GM08714 (cell line): ENCODE data around the gene MYB.

ENCODE experiments used
- H3K4me3 ChIP-seq: fragments of 200-500 bp; sonication (Bioruptor generic); 2 replicates; pipeline ENCODE4 v1.5.1; 2014; ENCODE audit warnings: mild to moderate bottlenecking, low read length, inconsistent platforms
- ZNF274 ChIP-seq: IDR thresholded peaks from 2 replicates; pipeline ENCODE4 v1.6.1; 2012; ENCODE audit warnings: mild to moderate bottlenecking, low read depth, low read length

MYB gene

GRCh38 chr6:135176058-135176457 is 5.0 kb upstream of the MYB start:
- H3K4me3 ChIP-seq: no peak overlapping the region
- TF ChIP-seq ZNF274: no peak

GRCh38 chr6:135176464-135176863 is 4.6 kb upstream of the MYB start:
- H3K4me3 ChIP-seq: no peak overlapping the region
- TF ChIP-seq ZNF274: no peak

- no peak for TF ChIP-seq ZNF274
- no peak overlapping the region for H3K4me3 ChIP-seq
Observed at GRCh38 chr6:135179372-135179771, 1.7 kb upstream of the MYB start.

GRCh38 chr6:135179920-135180541 is 1.1 kb upstream of the MYB start:
- no peak for TF ChIP-seq ZNF274
- peak overlapping the region; percentile 77 for H3K4me3 ChIP-seq

GRCh38 chr6:135181333-135182070 is 394 bp downstream of the MYB start:
- peak overlapping the region; percentile 77 for H3K4me3 ChIP-seq
- no peak for TF ChIP-seq ZNF274

GRCh38 chr6:135182071-135183001 is 1.2 kb downstream of the MYB start:
- peak overlapping the region; percentile 77 for H3K4me3 ChIP-seq
- no peak for TF ChIP-seq ZNF274

- TF ChIP-seq ZNF274: no peak
- peak overlapping the region; percentile 77 for H3K4me3 ChIP-seq
Observed at GRCh38 chr6:135183002-135183531, 2.0 kb downstream of the MYB start.

- peak overlapping the region; percentile 77 for H3K4me3 ChIP-seq
- TF ChIP-seq ZNF274: no peak
Observed at GRCh38 chr6:135183532-135184440, 2.7 kb downstream of the MYB start.

GRCh38 chr6:135185483-135185882 is 4.4 kb downstream of the MYB start:
- TF ChIP-seq ZNF274: no peak
- H3K4me3 ChIP-seq: no peak overlapping the region

GRCh38 chr6:135186255-135186654 is 5.1 kb downstream of the MYB start:
- H3K4me3 ChIP-seq: no peak overlapping the region
- no peak for TF ChIP-seq ZNF274

GRCh38 chr6:135187372-135187771 is 6.3 kb downstream of the MYB start:
- TF ChIP-seq ZNF274: no peak
- no peak overlapping the region for H3K4me3 ChIP-seq

GRCh38 chr6:135188718-135189117 is 7.6 kb downstream of the MYB start:
- no peak overlapping the region for H3K4me3 ChIP-seq
- TF ChIP-seq ZNF274: no peak

- H3K4me3 ChIP-seq: no peak overlapping the region
- TF ChIP-seq ZNF274: no peak
Observed at GRCh38 chr6:135189344-135189743, 8.2 kb downstream of the MYB start.
